Cardiac fibroblast (primary cell): ENCODE data around the gene PTGFRN.
A peak's percentile ranks its signal among the peaks of the same experiment; 100 is the strongest.

Experiments
- DNase-seq, 2 donors: peaks; one replicate each; pipeline versions ENCODE4 v3.0.0 to v3.0.0-alpha.2; 2010; ENCODE audit warnings: low read depth in 2 of 2
- H3K4me3 ChIP-seq, 2 donors: replicated peaks in 1 of 2; 1 replicate in 1 of 2; 2 replicates in 1 of 2; pipeline ENCODE4 v1.5.1; 2011; ENCODE audit warnings: low read depth in 2 of 2, low read length in 2 of 2, mild to moderate bottlenecking in 2 of 2, moderate library complexity in 1 of 2
- CTCF ChIP-seq: IDR thresholded peaks from one replicate; pipeline ENCODE4 v1.5.1; 2011; ENCODE audit warnings: low read depth, mild to moderate bottlenecking, low read length, inconsistent platforms

The PTGFRN gene

GRCh38 chr1:116983112-116983511 is 73.4 kb downstream of the PTGFRN start:
- no peak for TF ChIP-seq CTCF
- no peak overlapping the region for H3K4me3 ChIP-seq
- DNase-seq, result no peak

GRCh38 chr1:116983678-116984077 is 74.0 kb downstream of the PTGFRN start:
- no peak for TF ChIP-seq CTCF

GRCh38 chr1:116984406-116985160 is 74.9 kb downstream of the PTGFRN start:
- no peak for TF ChIP-seq CTCF
- DNase-seq, result no peak
- no peak overlapping the region for H3K4me3 ChIP-seq

More at GRCh38 chr1:116983678-116984077, 74.0 kb downstream of the PTGFRN start:
- H3K4me3 ChIP-seq, result no peak overlapping the region
- no peak for DNase-seq

- no peak for DNase-seq
- H3K4me3 ChIP-seq, result no peak overlapping the region
- TF ChIP-seq CTCF, result no peak
Measured at GRCh38 chr1:116986421-116987255, 76.9 kb downstream of the PTGFRN start.

GRCh38 chr1:116987256-116987555 is 77.5 kb downstream of the PTGFRN start:
- DNase-seq, result no peak
- H3K4me3 ChIP-seq, result no peak overlapping the region
- TF ChIP-seq CTCF, result no peak

- TF ChIP-seq CTCF, result no peak
Measured at GRCh38 chr1:116988248-116988647, 78.5 kb downstream of the PTGFRN start.

More at GRCh38 chr1:116988248-116988647, 78.5 kb downstream of the PTGFRN start:
- peak; percentile 49 to 78 for DNase-seq
- H3K4me3 ChIP-seq, result no peak overlapping the region
